Immature natural killer cell (primary cell): ENCODE data around the gene SHE. TPM values are rescaled to one million over a fixed set of nuclear protein-coding genes. Genes with fewer than 3 reads are reported as not detected.
A peak's percentile ranks its signal among the peaks of the same experiment; 100 is the strongest.

Experiments
- DNase-seq, 3 donors: peaks; one replicate each; pipeline ENCODE4 v3.0.0; 2022; ENCODE audit warnings: mixed read lengths in 1 of 3
- H3K27ac Mint-ChIP-seq, 6 donors: one replicate each; pipeline ENCODE4 v1.8.0; 2020; ENCODE audit warnings: mixed read lengths in 6 of 6, mild to moderate bottlenecking in 5 of 6, inconsistent platforms in 4 of 6, moderate library complexity in 3 of 6
- H3K27me3 Mint-ChIP-seq, 3 donors: one replicate each; pipeline ENCODE4 v1.8.0; 2020 to 2021; ENCODE audit warnings: low read depth in 3 of 3, mild to moderate bottlenecking in 3 of 3, mixed read lengths in 3 of 3, moderate library complexity in 3 of 3, inconsistent platforms in 1 of 3
- H3K36me3 Mint-ChIP-seq, 3 donors: one replicate each; pipeline ENCODE4 v1.8.0; 2020; ENCODE audit warnings: mixed read lengths in 3 of 3, inconsistent platforms in 2 of 3, mild to moderate bottlenecking in 2 of 3
- H3K4me1 Mint-ChIP-seq, 2 donors: one replicate each; pipeline ENCODE4 v1.8.0; 2020; ENCODE audit warnings: inconsistent platforms in 2 of 2, mild to moderate bottlenecking in 2 of 2, mixed read lengths in 2 of 2, moderate library complexity in 1 of 2
- H3K4me3 Mint-ChIP-seq, 5 donors: one replicate each; pipeline ENCODE4 v1.8.0; 2020; ENCODE audit warnings: mild to moderate bottlenecking in 5 of 5, mixed read lengths in 5 of 5, inconsistent platforms in 3 of 5, moderate library complexity in 3 of 5
- H3K9me3 Mint-ChIP-seq, 6 donors: one replicate each; pipeline ENCODE4 v1.8.0; 2020; ENCODE audit warnings: mild to moderate bottlenecking in 6 of 6, mixed read lengths in 6 of 6, inconsistent platforms in 4 of 6, moderate library complexity in 3 of 6
- polyA plus RNA-seq, 3 donors: library from polyadenylated mRNA; unstranded; fragments of 300-500 nt; fragmentation: Illumina TruSeq; gene quantifications; one replicate each; pipeline ENCODE4 v1.2.3, GENCODE V29; 2021

The SHE gene
- polyA plus RNA-seq, 3 donors from 2014 or later = 0.13 TPM; not detected in 2

- Mint-ChIP-seq H3K27ac (no peak overlapping the region), H3K4me3 (peak overlapping the region in 1 of 5 donors; percentile 53), H3K4me1 (peaks cover 14 to 18% of the 10 kb centered on the region in 2 donors)
Observed at GRCh38 chr1:154443274-154444013, 58.8 kb downstream of the SHE start.

GRCh38 chr1:154442006-154442740 is 60.0 kb downstream of the SHE start:
- Mint-ChIP-seq H3K4me1 (peaks cover 14 to 18% of the 10 kb centered on the region in 2 donors), H3K4me3 (no peak overlapping the region), H3K9me3 (no peaks in the 10 kb centered on the region), H3K27ac (peak overlapping the region in 1 of 6 donors; percentile 54), H3K36me3 (peaks cover 0 to 5% (median 0%) of the 10 kb centered on the region in 3 donors), H3K27me3 (peaks cover 6 to 16% (median 8%) of the 10 kb centered on the region in 3 donors)
- no peak for DNase-seq

More at GRCh38 chr1:154443274-154444013, 58.8 kb downstream of the SHE start:
- DNase-seq = no peak
- H3K27me3 Mint-ChIP-seq = peaks cover 6 to 14% (median 8%) of the 10 kb centered on the region in 3 donors
- H3K9me3 Mint-ChIP-seq = no peaks in the 10 kb centered on the region
- peaks cover 0 to 5% (median 0%) of the 10 kb centered on the region in 3 donors for H3K36me3 Mint-ChIP-seq

GRCh38 chr1:154441241-154441888 is 60.8 kb downstream of the SHE start:
- H3K4me1 Mint-ChIP-seq = peaks cover 14 to 17% of the 10 kb centered on the region in 2 donors
- DNase-seq = no peak

DNA sequence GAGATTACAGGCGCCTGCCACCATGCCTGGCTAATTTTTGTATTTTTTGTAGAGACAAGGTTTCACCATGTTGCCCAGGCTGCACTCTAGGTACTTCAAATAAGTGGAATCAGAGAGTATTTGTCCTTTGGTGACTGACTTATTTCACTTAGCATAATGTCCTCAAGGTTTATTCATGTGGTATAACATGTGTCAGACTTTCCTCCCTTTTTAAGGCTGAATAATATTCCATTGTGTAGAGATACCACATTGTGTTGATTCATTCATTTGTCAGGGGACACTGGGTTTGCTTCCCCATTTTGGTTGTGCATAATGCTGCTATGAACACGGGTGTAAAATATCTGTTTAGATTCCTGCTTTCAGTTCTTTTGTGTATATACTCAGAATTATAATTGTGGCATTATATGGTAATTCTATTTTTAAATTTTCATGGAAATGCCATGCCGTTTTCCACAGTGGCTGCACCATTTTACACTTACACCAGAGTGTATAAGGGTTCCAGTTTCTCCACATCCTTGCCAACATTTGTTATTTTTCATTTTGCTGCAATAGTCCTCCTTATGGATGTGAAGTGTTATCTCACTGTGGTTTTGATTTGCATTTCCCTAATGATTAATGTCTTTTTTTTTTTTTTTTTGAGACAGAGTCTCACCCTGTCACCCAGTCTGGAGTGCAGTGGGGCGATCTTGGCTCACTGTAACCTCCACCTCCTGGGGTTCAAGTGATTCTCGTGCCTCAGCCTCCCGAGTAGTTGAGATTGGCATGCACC is 62.0 kb downstream of the SHE start:
- H3K36me3 Mint-ChIP-seq = peaks cover 0 to 5% (median 0%) of the 10 kb centered on the region in 3 donors
- H3K27ac Mint-ChIP-seq = no peak overlapping the region
- no peak for DNase-seq
- peak overlapping the region in 1 of 5 donors; percentile 9 for H3K4me3 Mint-ChIP-seq
- H3K4me1 Mint-ChIP-seq = peaks cover 6 to 7% of the 10 kb centered on the region in 2 donors
- H3K27me3 Mint-ChIP-seq = peaks cover 6 to 11% (median 7%) of the 10 kb centered on the region in 3 donors
- no peaks in the 10 kb centered on the region for H3K9me3 Mint-ChIP-seq

More at GRCh38 chr1:154441241-154441888, 60.8 kb downstream of the SHE start:
- Mint-ChIP-seq H3K9me3 (no peaks in the 10 kb centered on the region), H3K4me3 (peak overlapping the region in 1 of 5 donors; percentile 23), H3K27me3 (peaks cover 6 to 16% (median 8%) of the 10 kb centered on the region in 3 donors), H3K27ac (no peak overlapping the region), H3K36me3 (peaks cover 0 to 5% (median 0%) of the 10 kb centered on the region in 3 donors)

- no peak for DNase-seq
- Mint-ChIP-seq H3K4me3 (no peak overlapping the region), H3K27ac (no peak overlapping the region), H3K9me3 (no peaks in the 10 kb centered on the region), H3K4me1 (peaks cover 6 to 8% of the 10 kb centered on the region in 2 donors), H3K36me3 (no peaks in the 10 kb centered on the region), H3K27me3 (peaks cover 0 to 7% (median 2%) of the 10 kb centered on the region in 3 donors)
Observed at GRCh38 chr1:154436433-154436832, 65.8 kb downstream of the SHE start.

DNA sequence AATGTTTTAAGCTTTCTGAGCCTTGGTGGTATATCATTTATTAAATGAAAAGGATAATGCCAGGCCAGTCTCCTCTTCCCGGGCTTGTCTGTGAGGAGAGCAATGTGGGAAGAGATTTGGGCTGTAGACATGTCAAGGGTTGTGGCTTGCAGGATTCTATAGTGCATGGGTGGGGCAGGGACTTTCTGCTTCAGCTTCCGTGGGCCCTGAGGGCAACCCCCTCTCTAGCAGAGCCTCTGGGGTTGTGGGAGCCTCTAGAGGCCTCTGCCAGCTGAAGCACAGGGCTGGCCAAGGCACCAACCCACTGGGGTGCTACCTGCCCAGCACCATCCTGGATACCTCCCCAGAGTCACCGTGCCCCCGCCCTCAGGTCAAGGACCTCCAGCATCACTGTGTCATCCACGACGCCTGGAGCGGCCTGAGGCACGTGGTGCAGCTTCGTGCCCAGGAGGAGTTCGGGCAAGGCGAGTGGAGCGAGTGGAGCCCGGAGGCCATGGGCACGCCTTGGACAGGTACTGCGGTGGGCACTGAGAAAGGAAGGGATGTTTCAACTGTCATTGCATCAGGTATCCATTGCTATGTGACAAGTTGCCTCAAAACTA is 66.5 kb downstream of the SHE start:
- no peak for DNase-seq
- no peak overlapping the region for H3K4me3 Mint-ChIP-seq
- H3K9me3 Mint-ChIP-seq = no peaks in the 10 kb centered on the region
- H3K4me1 Mint-ChIP-seq = peaks cover 7 to 15% of the 10 kb centered on the region in 2 donors
- H3K27ac Mint-ChIP-seq = no peak overlapping the region
- peaks cover 0 to 4% (median 2%) of the 10 kb centered on the region in 3 donors for H3K27me3 Mint-ChIP-seq
- no peaks in the 10 kb centered on the region for H3K36me3 Mint-ChIP-seq

GRCh38 chr1:154434346-154435085 is 67.7 kb downstream of the SHE start:
- DNase-seq = no peak
- H3K4me1 Mint-ChIP-seq = peaks cover 7 to 16% of the 10 kb centered on the region in 2 donors
- no peaks in the 10 kb centered on the region for H3K9me3 Mint-ChIP-seq
- no peaks in the 10 kb centered on the region for H3K36me3 Mint-ChIP-seq
- peaks cover 0 to 1% (median 0%) of the 10 kb centered on the region in 3 donors for H3K27me3 Mint-ChIP-seq
- no peak overlapping the region for H3K4me3 Mint-ChIP-seq
- no peak overlapping the region for H3K27ac Mint-ChIP-seq

GRCh38 chr1:154433161-154433764 is 68.9 kb downstream of the SHE start:
- DNase-seq = no peak
- peak overlapping the region in 1 of 6 donors; percentile 7 for H3K27ac Mint-ChIP-seq
- peaks cover 7 to 16% of the 10 kb centered on the region in 2 donors for H3K4me1 Mint-ChIP-seq
- H3K4me3 Mint-ChIP-seq = peak overlapping the region in 2 of 5 donors; percentile 25 to 29
- H3K9me3 Mint-ChIP-seq = no peaks in the 10 kb centered on the region
- peaks cover 0 to 1% (median 0%) of the 10 kb centered on the region in 3 donors for H3K27me3 Mint-ChIP-seq
- H3K36me3 Mint-ChIP-seq = no peaks in the 10 kb centered on the region

GRCh38 chr1:154431586-154432373 is 70.4 kb downstream of the SHE start:
- peak overlapping the region in 4 of 5 donors; percentile 8 to 75 (median 52) for H3K4me3 Mint-ChIP-seq
- H3K36me3 Mint-ChIP-seq = no peaks in the 10 kb centered on the region
- H3K9me3 Mint-ChIP-seq = no peaks in the 10 kb centered on the region
- peak overlapping the region in 4 of 6 donors; percentile 12 to 88 (median 56) for H3K27ac Mint-ChIP-seq
- H3K4me1 Mint-ChIP-seq = peaks cover 7 to 16% of the 10 kb centered on the region in 2 donors
- DNase-seq = peak in 1 of 3 donors; percentile 56
- no peaks in the 10 kb centered on the region for H3K27me3 Mint-ChIP-seq

- Mint-ChIP-seq H3K4me1 (peaks cover 7 to 16% of the 10 kb centered on the region in 2 donors), H3K9me3 (no peaks in the 10 kb centered on the region), H3K4me3 (no peak overlapping the region), H3K36me3 (no peaks in the 10 kb centered on the region), H3K27me3 (no peaks in the 10 kb centered on the region), H3K27ac (peak overlapping the region in 2 of 6 donors; percentile 39 to 54)
- no peak for DNase-seq
Observed at GRCh38 chr1:154430903-154431302, 71.3 kb downstream of the SHE start.

DNA sequence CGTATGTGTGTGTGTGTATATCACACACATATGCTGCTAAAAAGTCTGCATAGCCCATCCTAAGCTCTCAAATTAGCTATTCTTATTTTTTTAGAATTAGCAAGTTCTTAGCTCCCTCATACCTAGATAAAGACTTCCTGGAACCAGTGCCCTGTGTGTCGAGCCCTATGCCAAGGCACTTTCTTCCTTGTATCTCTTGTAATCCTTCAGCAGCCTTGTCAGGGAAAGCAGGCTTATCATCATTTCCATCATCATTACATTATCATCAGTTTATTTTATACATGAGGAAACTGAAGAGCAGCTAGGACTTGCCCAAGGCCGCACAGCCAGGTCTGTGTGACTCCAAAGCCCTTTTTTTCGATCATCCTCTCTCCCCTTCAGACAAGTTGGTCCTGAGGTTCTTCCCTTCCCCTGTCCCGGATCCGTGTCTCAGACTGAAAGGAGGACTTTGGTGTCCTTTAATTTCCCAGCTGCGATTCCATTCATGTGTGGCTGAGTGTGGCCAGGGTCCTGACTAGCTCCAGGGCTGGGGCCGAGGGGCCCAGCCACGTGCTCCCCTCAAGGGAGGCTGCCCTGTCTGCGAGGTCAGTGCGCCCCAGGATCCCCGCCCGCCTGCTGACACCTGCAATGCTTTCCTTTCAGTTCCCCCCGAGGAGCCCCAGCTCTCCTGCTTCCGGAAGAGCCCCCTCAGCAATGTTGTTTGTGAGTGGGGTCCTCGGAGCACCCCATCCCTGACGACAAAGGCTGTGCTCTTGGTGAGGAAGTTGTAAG is 72.2 kb downstream of the SHE start:
- H3K27ac Mint-ChIP-seq = no peak overlapping the region
- DNase-seq = no peak

More for the DNA sequence above, 72.2 kb downstream of the SHE start:
- Mint-ChIP-seq H3K9me3 (no peaks in the 10 kb centered on the region), H3K36me3 (no peaks in the 10 kb centered on the region), H3K4me3 (no peak overlapping the region), H3K4me1 (peaks cover 7 to 16% of the 10 kb centered on the region in 2 donors), H3K27me3 (peaks cover 0 to 1% (median 0%) of the 10 kb centered on the region in 3 donors)
